Keratinocyte (primary cell): Measurements from ENCODE around the gene TRAF3. TPM values are rescaled to one million over a fixed set of nuclear protein-coding genes. Genes with fewer than 3 reads are reported as not detected.

Experiments
- DNase-seq: peaks from one replicate; pipeline ENCODE4 v3.0.0-alpha.2; 2011; ENCODE audit warnings: low read depth, missing footprints, low spot score
- FAIRE-seq: peaks from 2 replicates; lab custom pipeline; 2011; peaks lifted over from hg19 to GRCh38; lab: Jason Lieb, UNC
- H2AFZ ChIP-seq: 2 replicates; pipeline ENCODE4 v1.6.0; 2012; ENCODE audit warnings: low read length, control low read depth, inconsistent platforms; ENCODE audit not compliant: control insufficient read depth
- H3K27ac ChIP-seq: 2 replicates; pipeline ENCODE4 v1.5.1; 2011; ENCODE audit warnings: low read length; ENCODE audit not compliant: control insufficient read depth, insufficient read depth
- H3K27me3 ChIP-seq: 3 replicates; pipeline ENCODE4 v1.6.0; 2011; ENCODE audit warnings: low read length; ENCODE audit not compliant: control insufficient read depth, insufficient read depth; ENCODE audit errors: extremely low read depth
- H3K36me3 ChIP-seq, 2 experiments: 2 replicates in 1 of 2; 3 replicates in 1 of 2; pipeline ENCODE4 v1.5.1; 2011; ENCODE audit warnings: low read length in 2 of 2, mild to moderate bottlenecking in 1 of 2; ENCODE audit not compliant: control insufficient read depth in 2 of 2, insufficient read depth in 2 of 2; ENCODE audit errors: extremely low read depth in 1 of 2
- H3K4me1 ChIP-seq: 3 replicates; pipeline ENCODE4 v1.5.1; 2011; ENCODE audit warnings: low read length; ENCODE audit not compliant: control insufficient read depth, insufficient read depth; ENCODE audit errors: extremely low read depth
- H3K4me2 ChIP-seq: 3 replicates; pipeline ENCODE4 v1.6.0; 2011; ENCODE audit warnings: low read depth, low read length; ENCODE audit not compliant: control insufficient read depth, insufficient read depth; ENCODE audit errors: extremely low read depth
- H3K4me3 ChIP-seq, 3 experiments: fragments of 200-600 bp in 1 of 3; sonication (generic) in 1 of 3; 2 replicates in 2 of 3; 3 replicates in 1 of 3; pipeline ENCODE4 v1.5.1; 2011 to 2016; ENCODE audit warnings: low read length in 3 of 3, mild to moderate bottlenecking in 3 of 3, control low read depth in 2 of 3, inconsistent platforms in 1 of 3, low read depth in 1 of 3, mixed read lengths in 1 of 3, mixed run types in 1 of 3, moderate library complexity in 1 of 3; ENCODE audit not compliant: control insufficient read depth in 2 of 3, insufficient read depth in 2 of 3; ENCODE audit errors: extremely low read depth in 1 of 3
- H3K79me2 ChIP-seq: 2 replicates; pipeline ENCODE4 v1.6.0; 2012; ENCODE audit warnings: low read length; ENCODE audit not compliant: control insufficient read depth, insufficient read depth
- H3K9ac ChIP-seq: 3 replicates; pipeline ENCODE4 v1.6.0; 2011; ENCODE audit warnings: low read length; ENCODE audit not compliant: control insufficient read depth, insufficient read depth; ENCODE audit errors: extremely low read depth
- H3K9me1 ChIP-seq: 3 replicates; pipeline ENCODE4 v1.6.0; 2011; ENCODE audit warnings: low read length; ENCODE audit not compliant: control insufficient read depth, insufficient read depth; ENCODE audit errors: extremely low read depth
- H3K9me3 ChIP-seq: 2 replicates; pipeline ENCODE4 v1.5.1; 2012; ENCODE audit warnings: low read depth, low read length; ENCODE audit not compliant: control insufficient read depth
- H4K20me1 ChIP-seq: 3 replicates; pipeline ENCODE4 v1.6.0; 2011; ENCODE audit warnings: low read length; ENCODE audit not compliant: control insufficient read depth, insufficient read depth; ENCODE audit errors: extremely low read depth
- EZH2 ChIP-seq: IDR thresholded peaks from one replicate; pipeline ENCODE4 v1.6.1; 2012; ENCODE audit warnings: inconsistent platforms, mild to moderate bottlenecking, low read length, moderate library complexity
- dilution Hi-C: fragments of 300-500 bp; cut with MboI; formaldehyde crosslinking; loops from one replicate; pipeline ENCODE4 v1.7.0; 2020; ENCODE audit warnings: low sequenced_read_pairs; ENCODE audit not compliant: extremely low pct_ligation_motif_present
- polyA plus RNA-seq, 5 experiments: library from polyadenylated mRNA; depleted of rRNA in 3 of 5; stranded (reverse) in 3 of 5; stranded (forward) in 1 of 5; unstranded in 1 of 5; fragments of >200 nt; gene quantifications; 1 replicate in 1 of 5; 2 replicates in 3 of 5; 3 replicates in 1 of 5; pipeline versions ENCODE4 v1.2.1 to v1.2.3, GENCODE V29; 2011 to 2012; ENCODE audit warnings: missing spikeins in 2 of 5, low read depth in 1 of 5, low replicate concordance in 1 of 5
- TF ChIP-seq, protein P1 (sequence below), 3 experiments: IDR thresholded peaks in 1 of 3; conservative IDR thresholded peaks in 1 of 3; optimal IDR thresholded peaks in 1 of 3; 2 replicates in 2 of 3; 3 replicates in 1 of 3; pipeline versions ENCODE3 to v1.5.1; 2011; ENCODE audit warnings: low read length in 3 of 3, mild to moderate bottlenecking in 3 of 3, moderate library complexity in 2 of 3, control low read depth in 1 of 3, inconsistent platforms in 1 of 3; ENCODE audit not compliant: insufficient read depth in 2 of 3; ENCODE audit errors: extremely low read depth in 1 of 3

Gene TRAF3
- polyA plus RNA-seq, 1 donor (not counting 4 experiments of a cell fraction or from before 2014, with no cell fraction given), result 12.5 TPM

DNA sequence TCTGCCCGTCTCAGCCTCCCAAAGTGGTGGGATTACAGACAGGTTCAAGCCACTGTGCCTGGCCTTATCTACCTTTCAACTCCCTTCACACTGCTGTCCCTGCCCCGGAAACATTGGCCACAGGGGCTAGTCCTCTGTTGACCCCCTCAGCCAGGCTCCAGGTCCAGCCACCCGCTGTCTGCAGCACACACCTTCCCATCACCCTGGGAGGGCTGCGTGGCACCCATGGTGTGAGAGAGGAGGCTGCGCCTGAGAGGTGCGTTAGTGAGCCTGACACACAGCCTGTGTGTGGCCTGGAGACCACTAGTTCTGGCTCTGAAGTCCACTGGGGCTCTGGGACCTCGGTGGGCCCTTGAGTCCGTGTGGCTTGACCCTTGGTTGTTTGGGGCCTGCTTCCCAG lies 28.4 kb upstream of the TRAF3 start:
- Histone ChIP-seq H3K9ac (no peak overlapping the region), H3K4me1 (no peaks in the 10 kb centered on the region), H3K4me3 (no peak overlapping the region), H3K27ac (no peak overlapping the region), H4K20me1 (no peaks in the 10 kb centered on the region), H3K27me3 (no peaks in the 10 kb centered on the region), H3K9me3 (no peaks in the 10 kb centered on the region), H3K4me2 (no peak overlapping the region), H3K79me2 (no peaks in the 10 kb centered on the region), H3K9me1 (no peaks in the 10 kb centered on the region), H3K36me3 (peaks cover 0 to 16% of the 10 kb centered on the region in 2 experiments), H2AFZ (no peak overlapping the region)
- dilution Hi-C loops, result no loop called here
- FAIRE-seq, result no peak
- TF ChIP-seq, protein P1, sequence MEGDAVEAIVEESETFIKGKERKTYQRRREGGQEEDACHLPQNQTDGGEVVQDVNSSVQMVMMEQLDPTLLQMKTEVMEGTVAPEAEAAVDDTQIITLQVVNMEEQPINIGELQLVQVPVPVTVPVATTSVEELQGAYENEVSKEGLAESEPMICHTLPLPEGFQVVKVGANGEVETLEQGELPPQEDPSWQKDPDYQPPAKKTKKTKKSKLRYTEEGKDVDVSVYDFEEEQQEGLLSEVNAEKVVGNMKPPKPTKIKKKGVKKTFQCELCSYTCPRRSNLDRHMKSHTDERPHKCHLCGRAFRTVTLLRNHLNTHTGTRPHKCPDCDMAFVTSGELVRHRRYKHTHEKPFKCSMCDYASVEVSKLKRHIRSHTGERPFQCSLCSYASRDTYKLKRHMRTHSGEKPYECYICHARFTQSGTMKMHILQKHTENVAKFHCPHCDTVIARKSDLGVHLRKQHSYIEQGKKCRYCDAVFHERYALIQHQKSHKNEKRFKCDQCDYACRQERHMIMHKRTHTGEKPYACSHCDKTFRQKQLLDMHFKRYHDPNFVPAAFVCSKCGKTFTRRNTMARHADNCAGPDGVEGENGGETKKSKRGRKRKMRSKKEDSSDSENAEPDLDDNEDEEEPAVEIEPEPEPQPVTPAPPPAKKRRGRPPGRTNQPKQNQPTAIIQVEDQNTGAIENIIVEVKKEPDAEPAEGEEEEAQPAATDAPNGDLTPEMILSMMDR (optimal IDR thresholded peaks at IDR 0.05 in 1 of 3, IDR thresholded peaks at IDR 0.05 in 1 of 3, conservative IDR thresholded peaks at IDR 0.05 in 1 of 3; ENCODE audit: extremely low read depth in 1 of 3, insufficient read depth in 2 of 3, low read length in 3 of 3), result no peak
- TF ChIP-seq EZH2, result no peak
- no peak for DNase-seq

DNA sequence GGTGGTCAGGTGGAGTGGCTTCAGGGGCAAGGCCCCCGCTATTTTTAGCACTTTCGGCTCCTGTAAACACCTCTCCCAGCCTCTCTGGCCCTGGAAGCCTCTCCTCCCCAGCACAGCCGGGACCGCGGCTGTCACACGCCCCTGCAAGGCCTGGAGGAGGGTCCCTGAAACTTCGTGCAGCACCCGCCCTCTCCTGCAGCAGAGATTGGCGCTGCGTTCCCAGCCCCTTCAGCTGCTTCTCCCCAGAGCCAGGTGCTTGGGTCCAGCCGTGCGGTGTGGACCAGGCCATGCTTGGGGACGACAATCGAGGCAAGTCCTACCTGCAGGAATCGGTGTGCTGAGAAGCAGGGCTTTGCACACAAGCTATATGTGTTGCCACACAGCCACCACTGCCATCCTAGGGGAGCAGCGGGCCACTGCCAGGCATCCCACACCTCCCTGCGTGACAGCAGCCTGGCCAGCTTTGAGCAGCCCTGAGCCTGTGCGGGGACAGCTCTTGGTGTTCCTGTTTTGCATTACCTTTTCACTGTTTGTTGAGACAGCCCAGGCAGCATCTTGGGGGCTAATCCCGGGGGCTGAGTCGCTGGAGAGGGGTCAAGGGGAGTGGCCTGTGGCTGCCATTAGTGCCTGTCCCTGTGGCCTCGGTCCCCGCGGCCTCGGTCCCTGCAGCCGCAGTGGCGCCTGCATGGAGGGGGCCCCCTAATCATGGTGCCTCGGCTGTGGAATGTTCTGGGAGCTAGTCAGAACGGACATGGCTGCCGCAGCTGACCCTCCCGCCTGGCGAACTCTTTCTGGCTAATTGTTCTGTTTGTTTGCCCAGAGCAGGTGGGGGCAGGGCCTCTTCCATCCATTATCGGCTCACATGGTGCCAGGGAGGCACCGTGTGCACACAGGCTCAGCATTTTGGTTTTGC lies 27.6 kb upstream of the TRAF3 start:
- H3K27me3 ChIP-seq, result no peaks in the 10 kb centered on the region
- no peak overlapping the region for H3K4me2 ChIP-seq
- H4K20me1 ChIP-seq, result no peaks in the 10 kb centered on the region
- no peak for DNase-seq
- no peaks in the 10 kb centered on the region for H3K9me3 ChIP-seq
- no peak for FAIRE-seq
- no peak overlapping the region for H2AFZ ChIP-seq
- H3K9me1 ChIP-seq, result no peaks in the 10 kb centered on the region
- TF ChIP-seq EZH2, result no peak
- TF ChIP-seq, protein P1 (optimal IDR thresholded peaks at IDR 0.05 in 1 of 3, IDR thresholded peaks at IDR 0.05 in 1 of 3, conservative IDR thresholded peaks at IDR 0.05 in 1 of 3; ENCODE audit: extremely low read depth in 1 of 3, insufficient read depth in 2 of 3, low read length in 3 of 3), result no peak
- no peaks in the 10 kb centered on the region for H3K79me2 ChIP-seq
- dilution Hi-C loops, result no loop called here
- H3K4me3 ChIP-seq, result no peak overlapping the region
- no peak overlapping the region for H3K27ac ChIP-seq
- peaks cover 0 to 16% of the 10 kb centered on the region in 2 experiments for H3K36me3 ChIP-seq
- no peak overlapping the region for H3K9ac ChIP-seq
- no peaks in the 10 kb centered on the region for H3K4me1 ChIP-seq
